Gastrocnemius medialis (tissue), 4 donors: ENCODE measurements around the gene ABCB9. TPM values are rescaled to one million over a fixed set of nuclear protein-coding genes. Genes with fewer than 3 reads are reported as not detected.

ENCODE experiments used
- ATAC-seq, 2 donors: fragments of 150-250 bp; one replicate each; pipeline ENCODE4 v1.9.1; 2016
- DNase-seq, 2 donors: peaks; one replicate each; pipeline ENCODE4 v3.0.0-alpha.2; 2019
- H3K27ac ChIP-seq, 4 donors: fragments of 200-600 bp; sonication (generic); 1 replicate in 1 of 4; 2 replicates in 3 of 4; pipeline ENCODE4 v1.5.1; 2016 to 2018; ENCODE audit warnings: mild to moderate bottlenecking in 2 of 4, moderate library complexity in 1 of 4
- H3K27me3 ChIP-seq, 3 donors: fragments of 200-600 bp; sonication (generic) in 2 of 3; 1 replicate in 1 of 3; 2 replicates in 2 of 3; pipeline versions ENCODE4 v1.5.1 to v1.6.0; 2016 to 2019; ENCODE audit warnings: mild to moderate bottlenecking in 1 of 3, moderate library complexity in 1 of 3
- H3K36me3 ChIP-seq, 2 donors: fragments of 200-600 bp; sonication (generic) in 1 of 2; one replicate each; pipeline ENCODE4 v1.5.1; 2017 to 2018
- H3K4me1 ChIP-seq, 2 donors: fragments of 200-600 bp; sonication (generic) in 1 of 2; one replicate each; pipeline ENCODE4 v1.5.1; 2016 to 2017; ENCODE audit warnings: mild to moderate bottlenecking in 2 of 2
- H3K4me3 ChIP-seq, 4 donors: fragments of 200-600 bp; sonication (generic) in 3 of 4; 1 replicate in 1 of 4; 2 replicates in 3 of 4; pipeline ENCODE4 v1.5.1; 2016 to 2019; ENCODE audit warnings: mild to moderate bottlenecking in 2 of 4
- H3K9me3 ChIP-seq, 3 donors: fragments of 200-600 bp; sonication (generic) in 2 of 3; 1 replicate in 1 of 3; 2 replicates in 2 of 3; pipeline ENCODE4 v1.5.1; 2016 to 2019
- CTCF ChIP-seq, 5 experiments: fragments of 450-650 bp in 3 of 5; fragments of 200-600 bp in 2 of 5; sonication (generic) in 2 of 5; IDR thresholded peaks in 4 of 5; conservative IDR thresholded peaks in 1 of 5; 1 replicate in 4 of 5; 2 replicates in 1 of 5; pipeline ENCODE4 v1.5.1; 2016 to 2019; ENCODE audit warnings: antibody characterized with exemption in 5 of 5, mild to moderate bottlenecking in 3 of 5, moderate library complexity in 3 of 5
- POLR2A ChIP-seq, 2 donors: fragments of 450-650 bp; IDR thresholded peaks; one replicate each; pipeline ENCODE4 v1.6.1; 2017; ENCODE audit warnings: antibody characterized with exemption in 2 of 2, mild to moderate bottlenecking in 2 of 2, moderate library complexity in 2 of 2
- in situ Hi-C, 4 donors: fragments of 200-750 bp; cut with MboI; loops; one replicate each; pipeline versions ENCODE4 v1.15.0 to v1.8.0; 2017; ENCODE audit warnings: low sequenced_read_pairs in 4 of 4
- intact Hi-C: fragments of 100-400 bp; cut with DNase I; formaldehyde crosslinking; loops from one replicate; pipeline ENCODE4 v1.15.1; 2023; ENCODE audit warnings: low total_unique reads
- total RNA-seq, 4 donors: library from RNA; depleted of rRNA; stranded (reverse); fragments of >200 nt; gene quantifications; one replicate each; pipeline versions ENCODE4 v1.1.0 to v1.2.3, GENCODE V29; 2016

ABCB9 gene
- total RNA-seq, 4 donors from 2014 or later: 0.53 to 1.5 (median 0.99) TPM

- Histone ChIP-seq H3K4me3 (no peak overlapping the region), H3K27me3 (no peaks in the 10 kb centered on the region), H3K27ac (no peak overlapping the region), H3K9me3 (no peaks in the 10 kb centered on the region), H3K36me3 (peaks cover 0 to 6% of the 10 kb centered on the region in 2 donors), H3K4me1 (peaks cover 47 to 63% of the 10 kb centered on the region in 2 donors)
- no peak for TF ChIP-seq POLR2A (IDR thresholded peaks at IDR 0.05)
- TF ChIP-seq CTCF (IDR thresholded peaks at IDR 0.05 in 4 of 5, conservative IDR thresholded peaks at IDR 0.05 in 1 of 5): no peak
- intact Hi-C loops: loop anchor here (5.0 to 10.0 kb wide), 2 partner anchors 174 to 387 kb away; partner anchors contain the start of genes PITPNM2 and SBNO1
- no peak for DNase-seq
- in situ Hi-C loops: loop anchor here in 1 of 4 donors (10.0 kb wide), 1 partner anchor 257 kb away; the partner anchor contains the start of genes MPHOSPH9 and MTRFR
- no peak for ATAC-seq
These were observed 11.6 kb upstream of the ABCB9 start for GRCh38 chr12:122977655-122978392.

DNA sequence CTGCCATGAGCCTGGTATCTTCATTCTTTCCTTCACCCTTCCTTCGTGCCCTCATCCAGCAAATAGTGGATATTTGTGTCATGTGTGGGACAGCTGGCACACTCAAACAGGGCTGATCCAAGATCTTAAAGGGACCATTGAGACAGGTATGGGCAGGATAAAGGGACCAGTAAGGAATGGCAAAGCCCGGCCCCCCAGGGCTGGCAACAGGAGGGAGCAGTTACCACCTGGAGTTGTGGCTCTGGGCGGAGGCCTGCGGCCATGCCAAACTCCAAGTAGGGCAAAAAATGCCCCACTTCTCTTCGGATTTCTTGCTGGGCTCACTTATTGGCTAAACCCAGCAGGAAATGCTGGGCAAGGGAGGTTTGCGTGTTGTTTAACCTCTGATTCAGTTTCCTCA, 10.9 kb upstream of the ABCB9 start:
- H3K4me1 ChIP-seq: peaks cover 42 to 56% of the 10 kb centered on the region in 2 donors
- H3K27me3 ChIP-seq: no peaks in the 10 kb centered on the region
- DNase-seq (no peak), ATAC-seq (no peak)
- in situ Hi-C loops: loop anchor here in 1 of 4 donors (10.0 kb wide), 1 partner anchor 258 kb away; the partner anchor contains the start of genes MPHOSPH9 and MTRFR
- TF ChIP-seq CTCF (IDR thresholded peaks at IDR 0.05 in 4 of 5, conservative IDR thresholded peaks at IDR 0.05 in 1 of 5): no peak
- no peak for TF ChIP-seq POLR2A (IDR thresholded peaks at IDR 0.05)
- intact Hi-C loops: loop anchor here (5.0 to 10.0 kb wide), 2 partner anchors 175 to 388 kb away; partner anchors contain the start of genes PITPNM2 and SBNO1
- no peaks in the 10 kb centered on the region for H3K9me3 ChIP-seq
- H3K36me3 ChIP-seq: peaks cover 0 to under 1% of the 10 kb centered on the region in 2 donors
- no peak overlapping the region for H3K27ac ChIP-seq
- H3K4me3 ChIP-seq: peak overlapping the region in 1 of 4 donors; percentile 17

- no peaks in the 10 kb centered on the region for H3K9me3 ChIP-seq
- H3K36me3 ChIP-seq: no peaks in the 10 kb centered on the region
- in situ Hi-C loops (loop anchor here in 1 of 4 donors (10.0 kb wide), 1 partner anchor 258 kb away; the partner anchor contains the start of genes MPHOSPH9 and MTRFR), intact Hi-C loops (loop anchor here (5.0 to 10.0 kb wide), 2 partner anchors 176 to 388 kb away; partner anchors contain the start of genes PITPNM2 and SBNO1)
- ATAC-seq (no peak), DNase-seq (no peak)
- peak overlapping the region in 3 of 4 donors; percentile 17 to 100 (median 88) for H3K4me3 ChIP-seq
- peak overlapping the region in 2 of 4 donors; percentile 32 to 98 for H3K27ac ChIP-seq
- H3K27me3 ChIP-seq: no peaks in the 10 kb centered on the region
- TF ChIP-seq POLR2A (IDR thresholded peaks at IDR 0.05): no peak
- no peak for TF ChIP-seq CTCF (IDR thresholded peaks at IDR 0.05 in 4 of 5, conservative IDR thresholded peaks at IDR 0.05 in 1 of 5)
- H3K4me1 ChIP-seq: peaks cover 37 to 51% of the 10 kb centered on the region in 2 donors
These were observed 10.3 kb upstream of the ABCB9 start for GRCh38 chr12:122976648-122976975.

- H3K9me3 ChIP-seq: no peaks in the 10 kb centered on the region
- no peak for DNase-seq
- H3K27ac ChIP-seq: peak overlapping the region; percentile 96 to 100 (median 98)
- TF ChIP-seq CTCF (IDR thresholded peaks at IDR 0.05 in 4 of 5, conservative IDR thresholded peaks at IDR 0.05 in 1 of 5) (no peak), POLR2A (IDR thresholded peaks at IDR 0.05) (no peak)
- intact Hi-C loops (loop anchor here (2.0 to 10.0 kb wide), 4 partner anchors 79 to 389 kb away; partner anchors contain the start of genes MPHOSPH9, MTRFR, PITPNM2 and SBNO1), in situ Hi-C loops (loop anchor here in 1 of 4 donors (10.0 kb wide), 1 partner anchor 259 kb away; the partner anchor contains the start of genes MPHOSPH9 and MTRFR)
- ATAC-seq: no peak
- H3K27me3 ChIP-seq: no peaks in the 10 kb centered on the region
- peak overlapping the region; percentile 85 to 100 (median 91) for H3K4me3 ChIP-seq
- no peaks in the 10 kb centered on the region for H3K36me3 ChIP-seq
- peaks cover 33 to 46% of the 10 kb centered on the region in 2 donors for H3K4me1 ChIP-seq
These were observed 9.8 kb upstream of the ABCB9 start for GRCh38 chr12:122975790-122976647.
